Lower leg skin (tissue), 4 donors: ENCODE measurements around the gene NEK11. TPM values are rescaled to one million over a fixed set of nuclear protein-coding genes. Genes with fewer than 3 reads are reported as not detected.

Experiments used
- DNase-seq, 2 donors: peaks; one replicate each; pipeline ENCODE4 v3.0.0-alpha.2; 2019; ENCODE audit warnings: low spot score in 2 of 2
- H3K4me3 ChIP-seq: fragments of 200-600 bp; sonication (generic); 2 replicates; pipeline ENCODE4 v1.5.1; 2017; ENCODE audit warnings: mild to moderate bottlenecking, low read depth; ENCODE audit not compliant: poor library complexity, severe bottlenecking
- POLR2A ChIP-seq, 2 donors: fragments of 450-650 bp; IDR thresholded peaks; one replicate each; pipeline ENCODE4 v1.6.1; 2016 to 2017; ENCODE audit warnings: antibody characterized with exemption in 2 of 2, mild to moderate bottlenecking in 1 of 2, moderate library complexity in 1 of 2
- WGBS, 2 donors: methylation state at CpG; one replicate each; pipeline ENCODE4 v1.1.5; 2018; 5-methylcytosine and 5-hydroxymethylcytosine counted together
- intact Hi-C: fragments of 100-400 bp; cut with DNase I; formaldehyde crosslinking; loops from one replicate; pipeline ENCODE4 v1.15.0; 2023; ENCODE audit warnings: low total_unique reads
- total RNA-seq, 4 donors: library from RNA; depleted of rRNA; stranded (reverse); fragments of >200 nt; gene quantifications; one replicate each; pipeline ENCODE4 v1.1.0, GENCODE V29; 2016
- TF ChIP-seq, protein P1 (sequence below), 3 donors: fragments of 450-650 bp; IDR thresholded peaks; one replicate each; pipeline ENCODE4 v1.5.1; 2016; ENCODE audit warnings: antibody characterized with exemption in 3 of 3, mild to moderate bottlenecking in 3 of 3, moderate library complexity in 2 of 3

NEK11 gene
- total RNA-seq, 4 donors from 2014 or later: 3.3 to 17.3 (median 6.6) TPM

DNA sequence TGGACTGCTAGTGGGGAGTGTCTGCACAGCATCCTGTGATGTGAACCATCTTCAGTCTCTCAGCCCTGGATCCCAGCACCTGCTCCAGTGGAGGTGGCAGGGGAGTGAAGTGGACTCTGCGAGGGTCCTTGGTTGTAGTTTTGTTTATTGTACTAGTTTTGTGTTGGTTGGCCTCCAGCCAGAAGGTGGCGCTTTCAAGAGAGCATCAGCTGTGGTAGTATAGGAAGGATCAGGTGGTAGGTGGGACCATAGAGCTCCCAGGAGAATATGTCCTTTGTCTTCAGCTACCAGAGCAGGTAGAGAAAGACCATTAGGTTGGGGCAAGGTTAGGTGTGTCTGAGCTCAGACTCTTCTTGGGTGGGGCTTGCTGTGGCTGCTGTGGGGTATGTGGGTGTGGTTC, 20.9 kb downstream of the NEK11 start:
- intact Hi-C loops: no loop called here

DNA sequence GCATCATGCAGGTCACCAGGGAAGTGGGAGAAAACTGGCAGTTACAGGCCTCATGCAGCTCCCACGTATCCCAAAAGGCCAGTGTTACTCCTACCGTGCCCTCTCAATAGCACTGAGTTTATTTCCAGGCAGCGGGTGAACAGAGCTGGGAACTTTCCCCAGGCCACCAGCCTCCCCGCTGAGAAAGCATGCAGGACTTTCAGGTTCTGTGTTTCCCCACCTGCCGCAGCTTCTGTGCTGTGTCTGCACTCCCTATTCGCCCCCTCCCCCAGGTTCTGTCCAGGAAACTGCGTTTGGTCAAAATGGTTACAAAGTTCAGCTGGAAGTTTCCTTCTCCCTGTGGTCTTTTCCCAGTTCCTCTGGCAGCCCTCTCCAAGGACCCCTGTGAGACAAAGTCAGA, 21.4 kb downstream of the NEK11 start:
- H3K4me3 ChIP-seq: no peak overlapping the region
- intact Hi-C loops: no loop called here
- DNase-seq: no peak
- WGBS, 2 donors: 84 to 92% methylated on average over 7 of the region's 7 CpGs
- TF ChIP-seq, protein P1, sequence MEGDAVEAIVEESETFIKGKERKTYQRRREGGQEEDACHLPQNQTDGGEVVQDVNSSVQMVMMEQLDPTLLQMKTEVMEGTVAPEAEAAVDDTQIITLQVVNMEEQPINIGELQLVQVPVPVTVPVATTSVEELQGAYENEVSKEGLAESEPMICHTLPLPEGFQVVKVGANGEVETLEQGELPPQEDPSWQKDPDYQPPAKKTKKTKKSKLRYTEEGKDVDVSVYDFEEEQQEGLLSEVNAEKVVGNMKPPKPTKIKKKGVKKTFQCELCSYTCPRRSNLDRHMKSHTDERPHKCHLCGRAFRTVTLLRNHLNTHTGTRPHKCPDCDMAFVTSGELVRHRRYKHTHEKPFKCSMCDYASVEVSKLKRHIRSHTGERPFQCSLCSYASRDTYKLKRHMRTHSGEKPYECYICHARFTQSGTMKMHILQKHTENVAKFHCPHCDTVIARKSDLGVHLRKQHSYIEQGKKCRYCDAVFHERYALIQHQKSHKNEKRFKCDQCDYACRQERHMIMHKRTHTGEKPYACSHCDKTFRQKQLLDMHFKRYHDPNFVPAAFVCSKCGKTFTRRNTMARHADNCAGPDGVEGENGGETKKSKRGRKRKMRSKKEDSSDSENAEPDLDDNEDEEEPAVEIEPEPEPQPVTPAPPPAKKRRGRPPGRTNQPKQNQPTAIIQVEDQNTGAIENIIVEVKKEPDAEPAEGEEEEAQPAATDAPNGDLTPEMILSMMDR (IDR thresholded peaks at IDR 0.05): no peak
- no peak for TF ChIP-seq POLR2A (IDR thresholded peaks at IDR 0.05)

More for the DNA sequence above, 20.9 kb downstream of the NEK11 start:
- DNase-seq: no peak
- TF ChIP-seq, protein P1 (IDR thresholded peaks at IDR 0.05): no peak
- no peak for TF ChIP-seq POLR2A (IDR thresholded peaks at IDR 0.05)
- WGBS, 2 donors: 97 to 100% methylated on average over 2 of the region's 2 CpGs
- H3K4me3 ChIP-seq: no peak overlapping the region

- intact Hi-C loops: no loop called here
- TF ChIP-seq, protein P1 (IDR thresholded peaks at IDR 0.05): no peak
- no peak for TF ChIP-seq POLR2A (IDR thresholded peaks at IDR 0.05)
- no peak for DNase-seq
- WGBS, 2 donors: 72 to 78% methylated on average over 3 of the region's 3 CpGs
- no peak overlapping the region for H3K4me3 ChIP-seq
These were observed 23.3 kb downstream of the NEK11 start for GRCh38 chr3:131050001-131050400.

DNA sequence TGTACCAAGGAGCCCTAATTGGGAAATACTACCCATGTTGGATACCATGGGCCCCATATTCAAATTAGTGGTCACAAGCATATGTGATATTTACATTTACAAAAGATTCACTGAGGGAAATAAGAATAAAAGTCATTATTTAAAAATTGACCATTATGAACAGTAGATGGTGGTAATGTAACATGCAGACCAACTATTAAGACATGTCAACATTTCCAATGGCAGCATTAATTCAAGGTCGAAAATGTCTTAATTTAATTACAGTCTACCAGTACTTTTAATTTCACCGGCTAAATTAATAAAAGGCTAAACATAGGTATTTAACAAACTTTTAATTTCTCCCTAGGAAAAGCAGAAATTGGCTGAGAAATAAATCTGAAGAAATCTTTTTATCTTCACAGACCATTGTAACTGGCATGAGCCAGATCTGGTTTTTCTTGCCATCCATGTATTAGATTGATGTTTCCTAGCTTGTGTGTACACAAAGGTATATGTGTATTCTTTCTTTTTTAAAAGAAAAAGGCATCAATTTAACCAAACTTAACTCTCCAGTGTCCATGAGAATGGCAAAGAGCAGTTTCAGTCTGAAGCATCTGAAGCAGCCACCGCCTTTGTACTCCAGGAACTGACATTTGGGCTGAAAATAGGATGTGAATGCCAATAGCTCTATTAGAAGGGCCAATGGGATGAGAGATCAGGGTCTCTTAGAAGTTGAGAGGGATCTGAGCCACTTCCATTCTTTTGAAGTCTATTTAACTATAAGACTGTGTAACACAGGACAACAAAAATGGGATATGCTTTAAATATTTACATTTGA, 26.6 kb downstream of the NEK11 start:
- intact Hi-C loops: no loop called here
- TF ChIP-seq, protein P1 (IDR thresholded peaks at IDR 0.05): no peak
- no peak for TF ChIP-seq POLR2A (IDR thresholded peaks at IDR 0.05)
- no peak for DNase-seq
- no peak overlapping the region for H3K4me3 ChIP-seq
- 80 to 82% methylated on average over 3 of the region's 3 CpGs for WGBS, 2 donors

DNA sequence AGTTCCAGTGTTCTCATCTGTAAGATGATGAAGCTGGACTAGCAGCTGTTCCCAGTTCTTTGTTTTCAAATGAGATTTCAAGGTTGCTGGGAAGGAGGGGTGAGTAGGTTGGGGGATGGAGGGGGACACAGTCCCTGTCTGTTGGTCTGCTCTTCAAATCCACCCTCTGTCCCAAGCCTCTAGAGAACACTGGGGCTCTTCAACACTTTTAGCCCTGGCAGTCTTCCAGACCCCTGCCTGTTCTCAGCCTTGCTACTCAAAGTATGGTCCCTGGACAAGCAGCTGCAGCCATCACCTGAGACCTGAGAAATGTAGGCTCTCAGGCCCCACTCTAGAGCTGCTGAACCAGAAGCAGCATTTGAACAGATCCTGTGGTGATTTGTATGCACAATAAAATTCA, 41.3 kb downstream of the NEK11 start:
- no peak for DNase-seq
- no peak for TF ChIP-seq POLR2A (IDR thresholded peaks at IDR 0.05)
- TF ChIP-seq, protein P1 (IDR thresholded peaks at IDR 0.05): no peak
- H3K4me3 ChIP-seq: no peak overlapping the region
- intact Hi-C loops: no loop called here
